CD4-positive, alpha-beta T cell treated with Interleukin-2 at 100 ng/mL for 4 hours (primary cell): ENCODE data around the gene CRTC2.

ENCODE experiments used
- DNase-seq: peaks from one replicate; pipeline ENCODE4 v3.0.0-alpha.2; 2020; ENCODE audit warnings: low spot score

The CRTC2 gene

DNA sequence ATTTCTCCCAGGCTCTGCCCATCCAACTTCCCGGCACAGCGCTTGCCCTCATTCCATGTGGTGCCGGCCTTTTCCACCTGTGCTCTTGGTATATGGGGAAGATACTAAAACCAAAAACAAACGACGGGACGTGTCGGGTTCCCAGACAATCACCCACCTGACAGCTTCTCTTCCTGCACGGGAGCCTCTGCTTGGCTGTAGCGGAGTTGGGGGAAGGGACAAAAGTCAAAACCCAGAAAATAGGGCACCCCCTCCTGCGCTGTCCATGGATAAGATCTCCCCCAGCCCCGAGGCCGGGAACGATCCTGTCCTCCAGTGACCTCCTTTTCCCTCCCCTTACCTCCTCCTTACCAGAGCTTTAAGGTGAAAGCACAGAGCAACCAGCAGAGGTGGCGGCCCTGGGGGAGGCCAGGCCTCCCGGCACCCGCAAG, 18.4 kb upstream of the CRTC2 start:
- no peak for DNase-seq

DNA sequence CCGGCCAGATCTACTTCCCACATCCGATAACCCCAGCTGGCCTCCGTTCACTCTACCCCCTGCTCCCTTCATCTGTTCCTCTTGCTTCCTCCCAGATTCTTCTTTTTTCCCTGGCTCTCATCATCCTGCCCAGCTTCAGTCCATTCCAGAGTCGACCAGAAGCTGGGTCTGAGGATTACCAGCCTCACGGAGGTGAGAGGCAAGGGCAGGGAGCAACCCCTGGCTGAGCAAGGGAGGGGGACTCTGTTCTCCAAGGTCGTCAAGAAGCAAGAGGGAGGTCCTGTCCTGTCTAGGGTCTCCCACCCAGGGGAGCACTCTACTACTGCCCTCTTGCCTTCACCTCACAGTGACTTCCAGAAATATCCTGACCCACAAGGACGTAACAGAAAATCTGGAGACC, 15.1 kb upstream of the CRTC2 start:
- no peak for DNase-seq

DNA sequence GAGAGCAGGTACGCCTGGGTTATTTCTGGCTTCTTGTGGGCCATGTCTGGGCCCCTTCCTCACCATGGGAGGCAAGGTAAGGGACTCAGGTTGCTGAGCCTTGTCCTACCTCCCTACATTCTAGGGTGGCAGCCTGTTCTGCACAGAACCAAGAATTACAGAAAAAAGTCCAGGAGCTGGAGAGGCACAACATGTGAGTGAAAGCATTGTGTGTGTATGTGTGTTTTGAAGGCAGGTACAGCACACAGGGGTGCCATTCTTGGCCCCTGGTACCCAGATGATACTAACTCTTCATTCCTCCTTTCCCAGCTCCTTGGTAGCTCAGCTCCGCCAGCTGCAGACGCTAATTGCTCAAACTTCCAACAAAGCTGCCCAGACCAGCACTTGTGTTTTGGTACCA, 14.7 kb upstream of the CRTC2 start:
- DNase-seq, result no peak

DNA sequence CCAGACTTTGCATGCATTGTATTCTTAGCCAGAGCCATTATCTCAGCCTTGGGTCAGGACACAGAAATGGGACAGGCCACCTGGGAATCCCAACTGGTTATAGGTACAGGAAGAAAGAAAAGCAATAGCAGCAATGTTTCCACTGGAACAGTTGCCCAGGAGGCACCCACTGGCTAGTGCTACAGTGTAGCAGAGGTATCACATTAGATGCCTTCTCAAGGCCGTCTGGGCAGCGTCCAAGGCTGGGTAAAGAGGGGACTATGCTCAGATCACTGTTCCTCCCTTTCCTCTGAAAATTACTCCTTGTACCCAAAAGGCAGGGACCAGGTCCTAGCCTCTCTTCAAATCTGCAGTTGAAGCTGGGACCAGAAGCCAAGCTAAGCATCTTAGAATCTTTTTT, 11.9 kb upstream of the CRTC2 start:
- no peak for DNase-seq

DNA sequence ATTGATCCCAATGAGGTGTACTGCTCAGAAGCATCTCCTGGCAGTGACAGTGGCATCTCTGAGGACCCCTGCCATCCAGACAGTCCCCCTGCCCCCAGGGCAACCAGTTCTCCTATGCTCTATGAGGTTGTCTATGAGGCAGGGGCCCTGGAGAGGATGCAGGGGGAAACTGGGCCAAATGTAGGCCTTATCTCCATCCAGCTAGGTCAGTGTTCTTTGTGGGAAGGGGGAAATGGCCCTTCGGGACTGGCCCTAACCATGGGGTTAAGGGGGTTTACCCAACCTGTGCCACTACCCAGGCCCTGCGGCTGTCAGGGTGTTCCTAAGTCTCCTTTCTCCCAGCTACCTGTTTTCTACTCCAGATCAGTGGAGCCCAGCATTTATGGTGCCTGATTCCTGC, 10.6 kb upstream of the CRTC2 start:
- no peak for DNase-seq

DNA sequence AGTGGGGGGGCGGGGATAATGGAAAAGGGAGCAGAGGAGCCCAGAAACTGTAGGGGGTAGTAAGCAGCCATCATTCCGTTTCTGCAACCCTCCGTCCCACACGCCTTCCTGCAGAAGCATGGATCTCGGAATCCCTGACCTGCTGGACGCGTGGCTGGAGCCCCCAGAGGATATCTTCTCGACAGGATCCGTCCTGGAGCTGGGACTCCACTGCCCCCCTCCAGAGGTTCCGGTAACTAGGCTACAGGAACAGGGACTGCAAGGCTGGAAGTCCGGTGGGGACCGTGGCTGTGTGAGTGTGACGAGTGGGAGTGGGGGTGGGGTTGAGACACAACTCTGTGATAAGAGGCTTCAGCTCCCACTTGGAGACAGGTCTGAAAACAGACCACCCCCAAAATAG, 10.0 kb upstream of the CRTC2 start:
- no peak for DNase-seq

DNA sequence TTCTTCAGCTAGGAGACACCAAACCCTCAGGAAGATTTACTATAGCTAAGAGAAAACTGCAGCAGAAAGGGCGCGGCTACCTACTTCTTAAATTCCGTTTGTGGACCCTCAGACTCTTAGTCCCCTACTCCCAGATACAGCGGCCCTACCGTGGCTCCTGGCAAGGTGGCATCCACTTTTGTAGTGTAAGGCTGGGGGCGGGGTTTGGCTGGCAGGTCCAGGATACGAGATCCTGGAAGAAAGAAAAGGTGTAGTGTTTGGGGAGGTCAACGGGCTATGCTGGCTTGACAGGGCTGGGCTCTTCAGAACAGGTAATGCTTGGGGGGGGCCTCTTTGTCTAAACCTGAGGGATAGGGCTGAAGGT, 9.6 kb upstream of the CRTC2 start:
- no peak for DNase-seq

DNA sequence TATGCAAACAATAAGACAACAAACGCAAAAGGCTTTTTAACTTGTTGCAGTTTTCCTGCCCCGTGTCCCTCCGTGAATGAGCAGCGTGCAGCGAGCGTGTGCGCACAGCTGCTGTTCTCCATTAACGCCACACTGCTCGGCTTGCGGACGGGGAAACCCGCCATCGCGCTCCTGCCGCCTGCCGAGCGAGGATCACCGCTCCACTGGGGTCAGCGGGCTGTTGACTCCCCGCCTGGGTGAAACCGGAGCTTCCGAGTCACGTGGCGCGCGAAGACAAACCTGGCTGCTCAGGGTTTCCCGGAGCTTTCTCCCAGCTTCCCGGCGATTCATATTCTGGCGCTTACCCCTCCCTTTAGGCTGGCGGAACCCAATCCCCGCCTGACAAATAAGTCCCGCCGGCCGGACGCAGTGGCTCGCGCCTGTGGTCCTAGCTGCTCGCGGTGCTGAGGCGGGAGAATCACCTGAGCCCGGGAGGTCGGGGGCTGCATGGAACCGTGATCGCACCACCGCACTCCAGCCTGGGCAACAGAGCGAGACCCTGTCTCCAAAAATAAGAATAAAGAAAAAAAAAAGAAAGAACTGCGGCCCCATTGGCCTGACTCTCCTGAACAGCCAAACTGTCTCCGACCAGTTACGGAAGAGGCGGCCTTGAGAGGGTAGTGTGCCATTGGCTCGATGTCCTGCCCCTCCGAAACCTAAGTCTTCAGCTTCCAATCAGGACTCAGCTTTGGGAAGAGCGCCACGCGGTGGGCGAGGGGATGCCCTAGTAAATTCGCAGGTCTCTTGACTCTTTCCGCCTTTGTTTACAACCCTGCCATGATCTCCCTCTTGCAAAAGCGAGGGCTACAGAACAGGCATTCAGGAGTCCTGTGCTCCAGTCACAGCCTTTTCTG, 8.9 kb upstream of the CRTC2 start, which contains the start of gene CREB3L4:
TSS of gene CREB3L4 (plus strand) at position 796 of the 893 bp plus-strand sequence. CDS start 624 bp downstream, outside the sequence.
- peak; percentile 90 for DNase-seq

DNA sequence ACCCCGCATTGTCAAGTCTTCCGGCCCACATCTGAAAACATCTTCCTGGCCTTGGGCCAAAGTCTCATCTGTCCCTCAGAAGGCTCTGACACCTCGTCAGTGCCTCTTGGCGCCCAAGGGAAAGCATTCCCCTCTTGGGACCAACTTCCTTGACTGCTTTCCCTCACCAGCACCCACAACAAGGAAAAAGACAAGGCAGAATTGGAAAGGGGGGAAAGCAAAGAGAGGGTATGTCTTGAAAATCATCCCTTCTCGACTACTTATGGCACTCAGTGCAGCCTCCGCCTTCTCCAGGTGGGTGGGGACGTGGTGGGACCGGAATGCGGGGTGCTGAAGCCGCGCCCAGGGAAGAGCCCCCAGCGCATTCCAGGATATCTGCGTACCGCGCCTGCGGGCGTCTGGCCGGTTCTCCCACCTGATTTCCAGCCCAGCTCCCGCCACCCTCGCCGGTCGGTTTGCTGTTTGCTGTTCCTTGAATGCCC, 5.5 kb upstream of the CRTC2 start:
- DNase-seq, result no peak

DNA sequence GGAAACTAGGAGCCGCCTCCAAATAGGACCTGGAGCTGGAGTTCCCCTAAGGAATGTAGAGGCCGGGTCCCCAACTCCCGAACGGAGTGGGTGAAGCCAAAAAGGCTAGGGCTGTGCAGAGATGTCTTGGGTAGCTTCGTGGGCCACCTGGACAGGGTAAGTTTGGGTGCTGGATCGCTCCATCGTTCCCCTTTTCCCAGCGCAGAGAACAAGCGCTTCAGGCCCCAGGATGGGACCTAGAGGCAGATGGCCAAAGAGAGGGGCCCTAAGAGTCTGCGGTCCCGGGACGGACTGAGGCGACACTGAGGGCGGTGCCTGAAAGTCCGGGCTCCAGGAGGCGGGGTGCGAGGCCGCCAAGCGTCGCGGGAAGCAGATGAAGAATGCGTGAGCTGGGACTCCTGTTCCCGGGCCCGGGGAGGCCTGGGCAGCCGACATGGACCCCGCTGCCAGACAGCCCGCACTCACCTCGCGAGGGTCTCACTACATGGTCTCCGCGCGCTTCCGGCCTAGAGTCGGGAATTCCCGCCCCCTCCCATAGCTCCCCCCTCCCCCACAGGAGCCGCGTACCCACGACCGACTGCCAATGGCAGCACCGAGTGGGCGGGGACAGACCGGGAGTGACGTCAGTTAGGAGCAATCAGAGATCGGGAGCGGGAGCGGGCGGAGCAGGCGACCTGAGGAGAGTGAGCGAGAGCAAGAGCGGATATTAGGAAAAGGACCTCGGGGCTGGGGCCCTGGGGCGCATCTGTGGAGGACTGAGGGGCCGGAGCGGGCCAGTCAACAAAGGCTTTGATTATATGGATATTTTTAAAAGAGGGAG, 4.8 kb upstream of the CRTC2 start, which contains the start of gene SLC39A1:
TSS of gene SLC39A1 (minus strand) at position 508 of the 820 bp plus-strand sequence. CDS start 822 bp downstream, outside the sequence.
- peak; percentile 92 for DNase-seq

DNA sequence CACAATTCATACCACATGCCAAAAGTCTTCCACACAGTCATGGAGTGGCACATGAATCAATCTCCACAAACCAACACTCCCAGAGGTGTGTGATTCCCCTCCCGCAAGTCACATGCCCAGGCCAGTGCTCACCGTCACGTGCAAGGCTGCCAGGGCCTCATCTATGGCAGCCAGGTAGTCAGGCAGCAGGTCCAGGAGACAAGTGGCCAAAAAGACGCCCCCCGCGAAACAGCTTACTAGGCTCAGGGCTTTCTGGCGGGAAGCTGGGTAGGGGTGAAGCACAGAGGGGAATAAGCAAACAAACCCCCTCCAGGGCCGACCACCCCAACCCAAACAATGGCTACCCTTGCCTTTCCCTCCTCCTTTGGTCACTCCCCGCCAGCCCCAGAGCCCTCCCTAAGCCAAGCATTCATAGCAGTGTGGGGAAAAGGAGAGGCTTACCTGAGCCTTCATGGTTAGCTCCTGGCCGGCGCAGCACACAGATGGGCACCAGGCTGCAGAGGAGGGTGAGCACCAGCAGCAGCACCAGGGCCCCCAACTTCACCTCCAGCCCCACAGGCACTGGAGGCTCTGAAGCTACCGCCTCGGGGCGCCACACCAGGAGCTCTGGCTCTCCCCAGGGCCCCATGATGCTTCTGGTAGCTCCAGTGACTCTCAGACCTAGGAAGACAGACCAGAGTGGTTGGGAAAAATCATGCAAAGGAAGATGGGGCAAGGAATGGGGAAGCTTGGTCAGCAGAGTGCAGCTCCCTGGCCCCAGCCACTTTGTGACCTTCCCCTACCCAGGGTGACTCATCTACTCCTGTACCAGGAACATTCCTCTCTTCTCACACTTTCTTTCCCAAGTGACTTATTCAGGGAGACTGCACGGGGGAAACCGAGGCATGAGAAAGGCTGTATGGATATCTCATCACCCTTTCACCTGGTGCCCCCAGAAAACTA, 3.9 kb upstream of the CRTC2 start:
- no peak for DNase-seq

DNA sequence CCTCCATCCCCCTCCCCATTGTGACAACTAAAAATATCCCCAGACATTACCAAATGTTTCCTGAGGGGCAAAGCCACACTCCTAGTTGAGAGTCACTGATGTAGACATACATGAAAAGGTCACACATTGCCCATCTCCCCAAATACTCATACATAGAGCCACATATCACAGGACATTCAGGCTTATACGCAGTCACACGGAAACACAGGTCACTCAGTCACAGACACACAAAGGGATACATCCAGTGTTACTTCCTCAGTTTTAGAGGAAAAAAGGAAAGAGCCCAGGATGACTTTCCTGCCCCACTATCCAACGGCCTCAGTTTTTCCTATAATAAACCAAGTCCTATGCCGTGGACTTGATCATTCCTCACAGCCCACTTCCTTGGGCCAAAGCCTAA, 3.0 kb upstream of the CRTC2 start:
- no peak for DNase-seq

DNA sequence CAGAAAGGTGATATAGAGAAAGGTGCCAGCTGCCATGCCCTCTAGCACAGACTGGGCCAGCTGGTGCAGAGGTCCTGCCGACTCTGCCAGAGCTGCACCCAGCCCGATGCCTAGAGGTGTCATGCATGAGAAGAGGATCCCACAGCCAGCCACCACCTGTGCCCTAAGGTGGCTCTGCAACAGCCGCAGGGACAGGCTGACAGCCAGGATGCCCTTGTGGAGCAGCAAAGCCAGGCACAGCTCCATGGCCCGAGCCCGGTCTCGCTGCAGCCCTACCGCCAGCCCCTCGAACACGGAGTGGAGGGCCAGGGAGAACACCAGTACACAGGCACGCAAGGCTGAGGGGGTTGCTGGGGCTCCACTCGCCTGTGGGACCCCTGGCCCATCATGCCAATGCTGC, 1.8 kb upstream of the CRTC2 start:
- DNase-seq, result no peak

DNA sequence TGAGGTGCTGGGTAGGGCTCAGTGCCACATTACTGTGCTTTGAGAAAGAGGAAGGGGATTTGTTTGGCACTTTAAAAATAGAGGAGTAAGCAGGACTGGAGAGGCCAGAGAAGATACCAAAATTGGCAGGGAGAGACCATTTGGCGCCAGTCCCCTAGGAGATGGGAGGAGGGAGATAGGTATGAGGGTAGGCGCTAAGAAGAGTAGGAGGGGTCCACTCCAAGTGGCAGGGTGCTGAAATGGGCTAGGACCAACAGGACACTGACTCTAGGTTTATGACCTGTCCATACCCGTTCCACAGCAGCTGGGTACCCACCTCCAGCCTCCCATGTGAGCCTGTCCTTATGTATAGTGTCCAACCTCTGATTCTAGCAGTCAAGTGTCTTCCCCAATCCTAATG, 1.0 kb upstream of the CRTC2 start:
- no peak for DNase-seq

DNA sequence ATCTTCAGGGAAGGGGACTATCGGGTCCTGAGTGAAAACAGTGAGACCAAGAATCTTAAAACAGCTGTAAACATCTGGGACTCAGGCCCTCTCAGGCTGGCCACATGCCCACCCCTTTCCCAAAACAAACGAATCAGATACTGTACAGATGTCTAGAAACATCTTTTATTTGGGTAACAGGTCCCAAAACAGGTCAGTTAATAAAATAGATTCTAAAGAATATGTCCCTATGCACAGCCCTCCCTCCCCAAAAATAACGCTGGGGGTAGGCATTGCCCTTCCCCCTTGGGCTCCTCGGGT, 499 bp upstream of the CRTC2 start:
- DNase-seq, result no peak

DNA sequence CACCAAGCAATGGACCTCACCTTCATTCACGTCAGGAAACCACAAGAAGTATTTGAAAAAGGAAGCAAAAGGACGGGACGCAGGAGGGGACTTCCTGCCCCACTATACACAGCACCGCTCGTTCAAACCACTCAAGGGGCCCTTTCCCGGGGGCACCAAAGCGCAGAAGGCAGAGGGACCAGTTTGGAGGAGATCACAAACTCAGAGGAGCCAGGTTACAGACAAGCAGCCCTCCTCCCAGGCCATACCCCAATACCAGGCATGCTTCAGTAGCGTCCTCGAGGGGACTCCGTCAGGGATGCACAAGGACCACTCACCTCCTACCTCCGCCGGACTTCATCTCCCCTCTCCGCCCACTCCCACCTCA, 685 bp downstream of the CRTC2 start:
- DNase-seq, result peak; percentile 31

DNA sequence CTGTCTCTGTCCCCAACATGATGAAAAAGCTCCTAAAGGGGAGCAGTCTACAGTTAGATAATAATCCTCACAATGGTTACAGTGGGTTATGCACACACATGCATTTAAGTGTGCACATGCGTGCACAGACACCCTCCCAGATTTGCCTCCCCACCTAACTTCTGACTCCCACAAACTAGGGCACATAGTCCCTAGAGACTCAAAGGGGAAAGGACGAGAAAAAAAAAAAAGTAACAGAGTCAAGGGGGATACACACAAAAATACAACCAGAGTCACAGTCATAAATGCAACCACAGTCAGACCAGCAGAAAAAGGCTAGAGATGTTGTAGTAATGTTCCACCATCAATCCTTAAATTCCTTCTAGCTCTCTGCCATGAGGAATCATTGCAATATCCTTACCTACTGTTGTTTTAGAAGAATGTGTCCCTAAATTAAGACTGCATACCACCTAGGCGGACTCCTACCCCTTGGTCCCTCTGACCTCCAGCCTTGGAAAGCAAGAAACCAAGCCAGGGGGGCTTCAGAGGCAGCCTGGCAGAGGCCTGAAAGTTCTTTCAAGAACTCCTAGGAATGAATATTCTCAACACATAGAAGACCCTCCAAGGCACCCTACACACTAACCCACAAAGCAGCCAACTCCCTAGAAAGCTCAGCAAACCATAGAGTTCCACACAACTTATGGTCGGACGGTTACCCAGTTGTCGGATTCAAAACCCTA, 1.3 kb downstream of the CRTC2 start:
- DNase-seq, result no peak

DNA sequence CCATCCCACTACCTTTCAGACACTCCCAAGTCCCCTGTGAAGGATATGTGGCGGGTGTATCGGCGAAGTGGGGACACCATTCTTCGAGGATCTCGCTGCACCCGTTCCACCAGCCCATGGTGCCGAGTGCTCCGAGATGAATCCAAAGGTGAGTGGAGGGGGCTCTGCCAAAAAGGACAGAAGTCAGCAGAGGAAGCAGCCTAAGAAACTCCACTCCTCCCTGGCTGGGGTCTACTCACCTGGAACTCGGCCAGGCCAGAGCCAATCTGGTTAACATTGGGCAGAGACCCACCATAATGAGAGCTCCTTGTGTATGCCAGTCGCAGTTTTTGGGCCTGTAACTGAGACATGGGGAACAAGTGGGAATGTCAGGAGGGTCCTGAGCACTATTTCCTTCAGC, 3.6 kb downstream of the CRTC2 start:
- no peak for DNase-seq

DNA sequence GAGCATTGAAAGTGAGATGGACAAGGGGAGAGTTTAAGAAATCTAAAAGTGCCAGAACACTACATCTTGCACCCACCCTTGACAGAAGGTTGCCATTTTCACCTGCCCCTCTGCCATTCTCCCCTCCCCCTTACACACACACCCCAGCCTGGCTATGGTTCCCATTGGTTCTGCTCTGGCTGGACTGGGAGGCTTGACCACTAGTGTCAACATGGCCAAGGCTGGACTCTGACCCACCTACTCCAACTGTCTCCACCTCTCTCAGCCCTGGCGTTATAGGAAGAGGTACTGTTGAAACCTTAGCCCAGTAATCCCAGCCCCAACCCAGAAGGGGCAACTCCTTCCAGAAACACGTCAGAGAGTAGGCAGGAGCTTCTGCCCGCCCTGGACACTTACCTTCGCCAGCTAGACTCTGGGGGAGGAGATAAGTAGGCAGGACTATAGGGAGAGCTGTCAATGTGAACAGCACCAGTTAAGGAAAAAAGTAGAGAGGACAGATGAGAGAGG, 4.5 kb downstream of the CRTC2 start:
- DNase-seq, result no peak

DNA sequence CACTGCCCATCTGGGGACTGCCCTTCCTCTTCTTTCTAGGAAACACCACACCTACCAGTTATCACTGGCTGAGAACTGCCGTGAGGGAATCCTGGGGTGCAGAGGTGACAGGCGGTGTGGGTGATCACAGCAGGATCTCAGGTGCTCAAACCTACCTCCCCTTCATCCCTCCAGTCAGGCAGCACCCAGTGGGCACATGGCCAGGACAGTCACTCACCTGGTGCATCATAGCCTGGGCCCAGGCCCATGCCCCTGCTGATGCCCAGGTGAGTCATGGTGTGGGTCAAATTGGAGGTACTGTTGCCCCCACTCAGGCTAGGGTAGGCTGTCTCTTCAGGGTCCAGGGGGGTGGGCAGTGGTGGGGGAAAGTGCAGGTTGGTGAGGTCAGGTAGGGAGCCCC, 6.6 kb downstream of the CRTC2 start:
- DNase-seq, result no peak

DNA sequence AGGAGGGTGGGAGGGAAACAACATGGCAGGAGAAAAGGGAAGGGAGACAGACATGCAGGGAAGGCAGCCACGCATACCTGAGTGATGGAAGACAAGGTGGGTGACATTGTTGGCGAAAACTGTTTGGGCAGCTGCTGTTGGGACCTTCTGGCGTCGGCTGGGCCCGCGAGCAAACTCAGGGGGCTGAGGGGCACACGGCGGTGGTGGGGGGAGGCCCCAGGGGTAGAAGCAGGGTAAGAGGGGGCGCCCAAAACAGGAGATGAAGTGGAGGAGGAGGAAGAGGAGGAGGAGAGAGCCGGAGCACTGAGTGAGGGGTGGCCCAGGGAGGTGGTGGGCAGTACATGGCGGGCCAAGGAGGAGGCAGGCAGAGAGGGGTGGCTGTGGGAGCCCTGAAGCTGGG, 7.2 kb downstream of the CRTC2 start:
- DNase-seq, result no peak
